HL-60 (cell line): Measurements from ENCODE around the gene LSM12.

ENCODE experiments used
- CTCF ChIP-seq: IDR thresholded peaks from one replicate; pipeline ENCODE4 v1.5.1; 2011; ENCODE audit warnings: low read length, control low read depth, inconsistent platforms; ENCODE audit not compliant: insufficient read depth
- POLR2AphosphoS5 ChIP-seq: IDR thresholded peaks from 2 replicates; pipeline ENCODE4 v1.6.1; 2012; ENCODE audit warnings: low read depth

- TF ChIP-seq CTCF = no peak
- TF ChIP-seq POLR2AphosphoS5 = no peak
Measured at GRCh38 chr17:44023545-44024270, 42.8 kb downstream of the LSM12 start.
